Measurements from ENCODE around the gene ARPC3. TPM values are rescaled to one million over a fixed set of nuclear protein-coding genes. Genes with fewer than 3 reads are reported as not detected.
"Not testable (repeated sequence)": the region's sequence is repeated elsewhere in the genome, so short reads cannot be mapped to it uniquely, and the experiment has no call there.

ARPC3 gene
- total RNA-seq, 4 donors from 2014 or later, result 163 to 290 (median 191) TPM

DNA sequence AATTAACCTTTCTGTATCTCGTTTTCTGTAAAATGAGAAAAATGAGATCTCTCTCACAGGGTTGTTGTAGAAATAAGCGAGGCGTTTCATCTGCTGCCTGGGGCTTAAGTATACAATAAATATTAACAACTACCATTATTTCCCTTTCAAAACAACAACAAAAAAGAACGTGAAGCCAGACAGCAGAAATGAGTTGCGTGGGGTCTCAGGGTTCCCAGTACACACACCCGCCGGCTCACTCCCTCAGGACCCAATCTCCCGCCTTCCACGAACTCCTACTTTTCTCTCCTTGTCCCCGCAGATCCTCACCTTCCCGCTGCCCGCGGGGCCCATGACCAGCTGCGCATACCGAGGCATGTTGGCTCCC lies 17.7 kb upstream of the ARPC3 start:
- Histone ChIP-seq H3K4me1 (peaks cover 31% of the 10 kb centered on the region), H3K36me3 (peaks cover 19% of the 10 kb centered on the region), H3K4me3 (peak overlapping the region; percentile 81), H3K9me3 (no peaks in the 10 kb centered on the region), H3K27me3 (no peaks in the 10 kb centered on the region), H3K27ac (peak overlapping the region; percentile 91)
- DNase-seq (ENCODE audit: low spot score in 2 of 2), result no peak
- TF ChIP-seq POLR2A (IDR thresholded peaks at IDR 0.05), result peak in 1 of 2 donors; percentile 75
- TF ChIP-seq, protein P1, sequence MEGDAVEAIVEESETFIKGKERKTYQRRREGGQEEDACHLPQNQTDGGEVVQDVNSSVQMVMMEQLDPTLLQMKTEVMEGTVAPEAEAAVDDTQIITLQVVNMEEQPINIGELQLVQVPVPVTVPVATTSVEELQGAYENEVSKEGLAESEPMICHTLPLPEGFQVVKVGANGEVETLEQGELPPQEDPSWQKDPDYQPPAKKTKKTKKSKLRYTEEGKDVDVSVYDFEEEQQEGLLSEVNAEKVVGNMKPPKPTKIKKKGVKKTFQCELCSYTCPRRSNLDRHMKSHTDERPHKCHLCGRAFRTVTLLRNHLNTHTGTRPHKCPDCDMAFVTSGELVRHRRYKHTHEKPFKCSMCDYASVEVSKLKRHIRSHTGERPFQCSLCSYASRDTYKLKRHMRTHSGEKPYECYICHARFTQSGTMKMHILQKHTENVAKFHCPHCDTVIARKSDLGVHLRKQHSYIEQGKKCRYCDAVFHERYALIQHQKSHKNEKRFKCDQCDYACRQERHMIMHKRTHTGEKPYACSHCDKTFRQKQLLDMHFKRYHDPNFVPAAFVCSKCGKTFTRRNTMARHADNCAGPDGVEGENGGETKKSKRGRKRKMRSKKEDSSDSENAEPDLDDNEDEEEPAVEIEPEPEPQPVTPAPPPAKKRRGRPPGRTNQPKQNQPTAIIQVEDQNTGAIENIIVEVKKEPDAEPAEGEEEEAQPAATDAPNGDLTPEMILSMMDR (IDR thresholded peaks at IDR 0.05), result no peak
- WGBS, result 0% methylated on average over 15 of the region's 15 CpGs

DNA sequence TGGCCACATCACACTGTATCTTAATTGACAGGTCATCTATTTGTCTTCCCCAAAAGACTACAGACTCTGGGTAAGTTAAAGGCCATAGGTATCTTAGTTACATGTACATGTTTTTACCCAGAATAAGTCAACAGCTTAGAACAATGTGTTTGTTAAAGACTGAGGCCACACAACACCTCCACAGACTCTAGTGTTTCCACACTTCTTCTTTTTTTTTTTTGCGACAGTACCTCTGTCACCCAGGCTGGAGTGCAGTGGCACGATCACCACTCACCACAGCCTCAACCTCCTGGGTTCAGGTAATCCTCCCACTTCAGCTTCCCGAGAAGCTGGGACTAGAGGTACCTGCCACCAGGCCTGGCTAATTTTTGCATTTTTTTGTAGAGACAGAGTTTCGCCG lies 16.7 kb upstream of the ARPC3 start:
- no peak for DNase-seq (ENCODE audit: low spot score in 2 of 2)
- H3K36me3 ChIP-seq, result peaks cover 29% of the 10 kb centered on the region
- H3K27me3 ChIP-seq, result no peaks in the 10 kb centered on the region
- TF ChIP-seq POLR2AphosphoS5 (IDR thresholded peaks at IDR 0.05) (no peak), POLR2A (IDR thresholded peaks at IDR 0.05) (no peak), EP300 (IDR thresholded peaks at IDR 0.05) (no peak)
- TF ChIP-seq, protein P1 (IDR thresholded peaks at IDR 0.05), result no peak
- no peaks in the 10 kb centered on the region for H3K9me3 ChIP-seq
- H3K4me3 ChIP-seq, result peak overlapping the region; percentile 81
- WGBS, result 49% methylated on average over 5 of the region's 5 CpGs
- H3K27ac ChIP-seq, result no peak overlapping the region
- peaks cover 31% of the 10 kb centered on the region for H3K4me1 ChIP-seq

DNA sequence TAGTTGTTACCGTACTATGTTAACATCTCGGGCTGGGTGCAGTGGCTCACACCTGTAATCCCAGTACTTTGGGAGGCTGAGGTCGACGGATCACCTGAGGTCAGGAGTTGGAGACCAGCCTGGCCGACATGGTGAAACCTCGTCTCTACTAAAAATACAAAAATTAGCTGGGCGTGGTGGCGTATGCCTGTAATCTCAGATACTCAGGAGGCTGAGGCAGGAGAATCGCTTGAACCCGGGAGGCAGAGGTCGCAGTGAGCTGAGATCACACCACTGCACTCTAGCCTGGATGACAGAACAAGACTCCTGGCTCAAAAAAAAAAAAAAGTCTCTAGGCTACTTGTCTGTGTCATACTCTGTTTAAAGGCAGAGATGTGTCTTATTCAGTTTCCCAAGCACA lies 15.6 kb upstream of the ARPC3 start:
- not testable (repeated sequence) for H3K4me3 ChIP-seq; DNase-seq (ENCODE audit: low spot score in 2 of 2); H3K9me3 ChIP-seq; H3K27ac ChIP-seq; H3K27me3 ChIP-seq
- H3K36me3 ChIP-seq, result peaks cover 34% of the 10 kb centered on the region
- 90% methylated on average over 11 of the region's 11 CpGs for WGBS
- peaks cover 31% of the 10 kb centered on the region for H3K4me1 ChIP-seq

DNA sequence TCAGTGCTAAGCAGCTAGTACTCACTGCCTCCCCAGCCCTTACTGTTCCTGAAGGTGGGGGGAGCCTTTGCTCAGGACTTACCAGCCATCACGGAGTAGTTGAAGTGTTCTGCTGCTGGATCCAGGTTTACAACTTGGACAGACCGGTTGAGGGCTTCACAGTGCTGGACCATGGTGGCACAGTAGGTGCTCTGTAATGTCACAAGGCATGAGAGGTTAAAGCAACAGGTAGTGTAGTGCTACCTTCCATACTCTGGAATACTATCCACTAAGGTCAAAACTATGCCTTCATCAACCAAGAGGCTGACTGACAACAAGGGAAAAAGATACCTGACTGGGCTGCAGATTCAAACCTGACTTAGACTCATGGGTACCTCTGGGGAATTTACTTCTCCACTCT lies 14.9 kb upstream of the ARPC3 start:
- H3K4me1 ChIP-seq, result peaks cover 31% of the 10 kb centered on the region
- TF ChIP-seq, protein P1 (IDR thresholded peaks at IDR 0.05), result no peak
- TF ChIP-seq POLR2AphosphoS5 (IDR thresholded peaks at IDR 0.05) (no peak), POLR2A (IDR thresholded peaks at IDR 0.05) (no peak), EP300 (IDR thresholded peaks at IDR 0.05) (no peak)
- H3K9me3 ChIP-seq, result no peaks in the 10 kb centered on the region
- H3K4me3 ChIP-seq, result no peak overlapping the region
- no peaks in the 10 kb centered on the region for H3K27me3 ChIP-seq
- WGBS, result 90% methylated on average over 2 of the region's 2 CpGs
- DNase-seq (ENCODE audit: low spot score in 2 of 2), result no peak
- H3K36me3 ChIP-seq, result peaks cover 42% of the 10 kb centered on the region
- H3K27ac ChIP-seq, result no peak overlapping the region

DNA sequence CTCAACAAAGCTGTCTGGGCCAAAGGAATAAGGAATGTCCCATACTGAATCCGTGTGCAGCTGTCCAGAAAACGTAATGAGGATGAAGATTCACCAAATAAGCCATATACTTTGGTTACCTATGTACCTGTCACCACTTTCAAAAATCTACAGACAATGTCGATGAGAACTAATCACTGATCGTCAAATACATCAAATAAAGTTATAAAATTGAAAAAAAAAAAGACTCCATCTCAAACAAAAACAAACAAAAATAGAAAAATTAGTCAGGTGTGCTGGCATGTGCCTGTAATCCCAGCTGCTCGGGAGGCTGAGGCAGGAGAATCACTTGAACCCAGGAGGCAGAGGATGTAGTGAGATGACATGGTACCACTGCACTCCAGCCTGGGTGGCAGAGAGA lies 11.1 kb upstream of the ARPC3 start:
- WGBS, result 88% methylated on average over 5 of the region's 5 CpGs
- H3K4me3 ChIP-seq, H3K27ac ChIP-seq, H3K9me3 ChIP-seq, H3K27me3 ChIP-seq, H3K4me1 ChIP-seq: not testable (repeated sequence)
- H3K36me3 ChIP-seq, result peaks cover 71% of the 10 kb centered on the region
- peak in 1 of 2 donors; percentile 5 for DNase-seq (ENCODE audit: low spot score in 2 of 2)

DNA sequence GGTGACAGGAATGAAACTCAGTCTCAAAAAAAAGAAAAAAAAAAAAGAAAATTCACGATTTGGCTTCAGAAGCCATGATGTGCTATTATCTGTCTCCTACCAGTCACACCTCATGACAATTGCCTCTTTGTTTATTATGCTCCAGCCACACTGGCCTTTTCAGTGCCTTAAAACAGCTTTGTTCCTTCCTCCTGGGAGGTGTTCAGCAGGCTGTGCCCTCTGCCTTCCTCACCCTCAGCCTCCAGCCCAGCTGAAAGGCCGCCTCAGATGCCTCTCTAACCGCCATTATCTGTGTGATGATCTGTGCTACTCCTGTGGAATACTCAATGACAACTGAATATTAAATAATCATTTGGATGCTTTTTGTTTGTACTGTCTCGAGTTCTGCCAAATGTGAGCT lies 8.6 kb upstream of the ARPC3 start:
- DNase-seq (ENCODE audit: low spot score in 2 of 2), result peak; percentile 11 to 50
- Histone ChIP-seq H3K27me3 (no peaks in the 10 kb centered on the region), H3K9me3 (no peaks in the 10 kb centered on the region), H3K36me3 (peaks cover 78% of the 10 kb centered on the region), H3K4me3 (no peak overlapping the region), H3K27ac (no peak overlapping the region), H3K4me1 (no peaks in the 10 kb centered on the region)
- 89% methylated on average over 4 of the region's 4 CpGs for WGBS
- TF ChIP-seq, protein P1 (IDR thresholded peaks at IDR 0.05), result no peak
- TF ChIP-seq POLR2AphosphoS5 (IDR thresholded peaks at IDR 0.05) (no peak), POLR2A (IDR thresholded peaks at IDR 0.05) (no peak), EP300 (IDR thresholded peaks at IDR 0.05) (no peak)

Data from suprapubic skin (tissue), 4 donors.